Measurements from ENCODE around the gene OTUB1.

- TF ChIP-seq POLR2AphosphoS5 (IDR thresholded peaks at IDR 0.05; ENCODE audit: low read depth, low read length): no peak
- no peak for TF ChIP-seq REST (IDR thresholded peaks at IDR 0.05; ENCODE audit: insufficient read depth in 1 of 2, low read depth in 2 of 2, low read length in 2 of 2)
- TF ChIP-seq TAF1 (IDR thresholded peaks at IDR 0.05; ENCODE audit: borderline replicate concordance, insufficient read depth, low read length): no peak
Observed at GRCh38 chr11:64015510-64015909, 29.3 kb downstream of the OTUB1 start.

All from PFSK-1 (cell line).